Measurements from ENCODE around the gene RASEF.

The RASEF gene

GRCh38 chr9:83047839-83048775 lies 14.8 kb downstream of the RASEF start:
- no peak for DNase-seq

- no peak for DNase-seq
Measured at GRCh38 chr9:83043597-83043996, 19.3 kb downstream of the RASEF start.

GRCh38 chr9:83041771-83042170 lies 21.2 kb downstream of the RASEF start:
- DNase-seq: no peak

- no peak for DNase-seq
Measured at GRCh38 chr9:83039303-83039702, 23.6 kb downstream of the RASEF start.

- no peak for DNase-seq
Measured at GRCh38 chr9:83036043-83036442, 26.9 kb downstream of the RASEF start.

GRCh38 chr9:83035143-83035542 lies 27.8 kb downstream of the RASEF start:
- DNase-seq: no peak

GRCh38 chr9:83034587-83034986 lies 28.4 kb downstream of the RASEF start:
- no peak for DNase-seq

GRCh38 chr9:83034026-83034425 lies 28.9 kb downstream of the RASEF start:
- no peak for DNase-seq

- no peak for DNase-seq
Measured at GRCh38 chr9:83032065-83032625, 30.8 kb downstream of the RASEF start.

- DNase-seq: no peak
Measured at GRCh38 chr9:83030391-83031107, 32.4 kb downstream of the RASEF start.

GRCh38 chr9:83029531-83030137 lies 33.3 kb downstream of the RASEF start:
- no peak for DNase-seq

- no peak for DNase-seq
Measured at GRCh38 chr9:83027153-83027891, 35.6 kb downstream of the RASEF start.

- DNase-seq: no peak
Measured at GRCh38 chr9:83024506-83025125, 38.3 kb downstream of the RASEF start.

GRCh38 chr9:83023151-83023550 lies 39.8 kb downstream of the RASEF start:
- no peak for DNase-seq

GRCh38 chr9:83020864-83021263 lies 42.1 kb downstream of the RASEF start:
- no peak for DNase-seq

GRCh38 chr9:83020327-83020726 lies 42.6 kb downstream of the RASEF start:
- DNase-seq: no peak

- no peak for DNase-seq
Measured at GRCh38 chr9:83019246-83019645, 43.7 kb downstream of the RASEF start.

GRCh38 chr9:83015897-83016296 lies 47.0 kb downstream of the RASEF start:
- DNase-seq: no peak

- no peak for DNase-seq
Measured at GRCh38 chr9:83013867-83014605, 48.9 kb downstream of the RASEF start.

- DNase-seq: no peak
Measured at GRCh38 chr9:83012922-83013838, 49.8 kb downstream of the RASEF start.

Measured in NCI-H1436 (cell line).